Keratinocyte (primary cell): ENCODE measurements around the gene BRD2. TPM values are rescaled to one million over a fixed set of nuclear protein-coding genes. Genes with fewer than 3 reads are reported as not detected.

ENCODE experiments used
- DNase-seq: peaks from one replicate; pipeline ENCODE4 v3.0.0-alpha.2; 2011; ENCODE audit warnings: low read depth, missing footprints, low spot score
- FAIRE-seq: peaks from 2 replicates; lab custom pipeline; 2011; peaks lifted over from hg19 to GRCh38; lab: Jason Lieb, UNC
- H2AFZ ChIP-seq: 2 replicates; pipeline ENCODE4 v1.6.0; 2012; ENCODE audit warnings: low read length, control low read depth, inconsistent platforms; ENCODE audit not compliant: control insufficient read depth
- H3K27ac ChIP-seq: 2 replicates; pipeline ENCODE4 v1.5.1; 2011; ENCODE audit warnings: low read length; ENCODE audit not compliant: control insufficient read depth, insufficient read depth
- H3K27me3 ChIP-seq: 3 replicates; pipeline ENCODE4 v1.6.0; 2011; ENCODE audit warnings: low read length; ENCODE audit not compliant: control insufficient read depth, insufficient read depth; ENCODE audit errors: extremely low read depth
- H3K36me3 ChIP-seq, 2 experiments: 2 replicates in 1 of 2; 3 replicates in 1 of 2; pipeline ENCODE4 v1.5.1; 2011; ENCODE audit warnings: low read length in 2 of 2, mild to moderate bottlenecking in 1 of 2; ENCODE audit not compliant: control insufficient read depth in 2 of 2, insufficient read depth in 2 of 2; ENCODE audit errors: extremely low read depth in 1 of 2
- H3K4me1 ChIP-seq: 3 replicates; pipeline ENCODE4 v1.5.1; 2011; ENCODE audit warnings: low read length; ENCODE audit not compliant: control insufficient read depth, insufficient read depth; ENCODE audit errors: extremely low read depth
- H3K4me2 ChIP-seq: 3 replicates; pipeline ENCODE4 v1.6.0; 2011; ENCODE audit warnings: low read depth, low read length; ENCODE audit not compliant: control insufficient read depth, insufficient read depth; ENCODE audit errors: extremely low read depth
- H3K4me3 ChIP-seq, 3 experiments: fragments of 200-600 bp in 1 of 3; sonication (generic) in 1 of 3; 2 replicates in 2 of 3; 3 replicates in 1 of 3; pipeline ENCODE4 v1.5.1; 2011 to 2016; ENCODE audit warnings: low read length in 3 of 3, mild to moderate bottlenecking in 3 of 3, control low read depth in 2 of 3, inconsistent platforms in 1 of 3, low read depth in 1 of 3, mixed read lengths in 1 of 3, mixed run types in 1 of 3, moderate library complexity in 1 of 3; ENCODE audit not compliant: control insufficient read depth in 2 of 3, insufficient read depth in 2 of 3; ENCODE audit errors: extremely low read depth in 1 of 3
- H3K79me2 ChIP-seq: 2 replicates; pipeline ENCODE4 v1.6.0; 2012; ENCODE audit warnings: low read length; ENCODE audit not compliant: control insufficient read depth, insufficient read depth
- H3K9ac ChIP-seq: 3 replicates; pipeline ENCODE4 v1.6.0; 2011; ENCODE audit warnings: low read length; ENCODE audit not compliant: control insufficient read depth, insufficient read depth; ENCODE audit errors: extremely low read depth
- H3K9me1 ChIP-seq: 3 replicates; pipeline ENCODE4 v1.6.0; 2011; ENCODE audit warnings: low read length; ENCODE audit not compliant: control insufficient read depth, insufficient read depth; ENCODE audit errors: extremely low read depth
- H3K9me3 ChIP-seq: 2 replicates; pipeline ENCODE4 v1.5.1; 2012; ENCODE audit warnings: low read depth, low read length; ENCODE audit not compliant: control insufficient read depth
- H4K20me1 ChIP-seq: 3 replicates; pipeline ENCODE4 v1.6.0; 2011; ENCODE audit warnings: low read length; ENCODE audit not compliant: control insufficient read depth, insufficient read depth; ENCODE audit errors: extremely low read depth
- CTCF ChIP-seq, 3 experiments: IDR thresholded peaks in 1 of 3; conservative IDR thresholded peaks in 1 of 3; optimal IDR thresholded peaks in 1 of 3; 2 replicates in 2 of 3; 3 replicates in 1 of 3; pipeline versions ENCODE3 to v1.5.1; 2011; ENCODE audit warnings: low read length in 3 of 3, mild to moderate bottlenecking in 3 of 3, moderate library complexity in 2 of 3, control low read depth in 1 of 3, inconsistent platforms in 1 of 3; ENCODE audit not compliant: insufficient read depth in 2 of 3; ENCODE audit errors: extremely low read depth in 1 of 3
- EZH2 ChIP-seq: IDR thresholded peaks from one replicate; pipeline ENCODE4 v1.6.1; 2012; ENCODE audit warnings: inconsistent platforms, mild to moderate bottlenecking, low read length, moderate library complexity
- dilution Hi-C: fragments of 300-500 bp; cut with MboI; formaldehyde crosslinking; loops from one replicate; pipeline ENCODE4 v1.7.0; 2020; ENCODE audit warnings: low sequenced_read_pairs; ENCODE audit not compliant: extremely low pct_ligation_motif_present
- polyA plus RNA-seq, 5 experiments: library from polyadenylated mRNA; depleted of rRNA in 3 of 5; stranded (reverse) in 3 of 5; stranded (forward) in 1 of 5; unstranded in 1 of 5; fragments of >200 nt; gene quantifications; 1 replicate in 1 of 5; 2 replicates in 3 of 5; 3 replicates in 1 of 5; pipeline versions ENCODE4 v1.2.1 to v1.2.3, GENCODE V29; 2011 to 2012; ENCODE audit warnings: missing spikeins in 2 of 5, low read depth in 1 of 5, low replicate concordance in 1 of 5

The BRD2 gene
- polyA plus RNA-seq, 1 donor (not counting 4 experiments of a cell fraction or from before 2014, with no cell fraction given), result 121 TPM

GRCh38 chr6:32971581-32972352 lies 3.4 kb downstream of the BRD2 start:
- H3K9me1 ChIP-seq, result peaks cover 6% of the 10 kb centered on the region
- DNase-seq (no peak), FAIRE-seq (peak; percentile 60)
- H3K27me3 ChIP-seq, result no peaks in the 10 kb centered on the region
- peak overlapping the region; percentile 100 for H3K9ac ChIP-seq
- TF ChIP-seq EZH2 (no peak), CTCF (optimal IDR thresholded peaks at IDR 0.05 in 1 of 3, IDR thresholded peaks at IDR 0.05 in 1 of 3, conservative IDR thresholded peaks at IDR 0.05 in 1 of 3; ENCODE audit: extremely low read depth in 1 of 3, insufficient read depth in 2 of 3, low read length in 3 of 3) (no peak)
- H3K27ac ChIP-seq, result peak overlapping the region; percentile 100
- peaks cover 33 to 47% of the 10 kb centered on the region in 2 experiments for H3K36me3 ChIP-seq
- H3K79me2 ChIP-seq, result peaks cover 58% of the 10 kb centered on the region
- H4K20me1 ChIP-seq, result peaks cover 44% of the 10 kb centered on the region
- H3K4me2 ChIP-seq, result peak overlapping the region; percentile 98
- peaks cover 29% of the 10 kb centered on the region for H3K4me1 ChIP-seq
- dilution Hi-C loops, result no loop called here
- H3K9me3 ChIP-seq, result no peaks in the 10 kb centered on the region
- peak overlapping the region; percentile 88 to 99 (median 90) for H3K4me3 ChIP-seq
- H2AFZ ChIP-seq, result no peak overlapping the region

- TF ChIP-seq CTCF (optimal IDR thresholded peaks at IDR 0.05 in 1 of 3, IDR thresholded peaks at IDR 0.05 in 1 of 3, conservative IDR thresholded peaks at IDR 0.05 in 1 of 3; ENCODE audit: extremely low read depth in 1 of 3, insufficient read depth in 2 of 3, low read length in 3 of 3), result no peak
- TF ChIP-seq EZH2, result no peak
- Histone ChIP-seq H3K27ac (peak overlapping the region; percentile 76), H3K4me2 (peak overlapping the region; percentile 98), H2AFZ (no peak overlapping the region), H4K20me1 (peaks cover 52% of the 10 kb centered on the region), H3K27me3 (no peaks in the 10 kb centered on the region), H3K4me3 (peak overlapping the region; percentile 88 to 99 (median 90)), H3K9me3 (no peaks in the 10 kb centered on the region), H3K9me1 (peaks cover 10% of the 10 kb centered on the region), H3K79me2 (peaks cover 61% of the 10 kb centered on the region), H3K4me1 (peaks cover 25% of the 10 kb centered on the region), H3K36me3 (peaks cover 39 to 55% of the 10 kb centered on the region in 2 experiments), H3K9ac (peak overlapping the region; percentile 90)
- DNase-seq (no peak), FAIRE-seq (no peak)
- dilution Hi-C loops, result no loop called here
Observed at GRCh38 chr6:32972353-32973143, 4.2 kb downstream of the BRD2 start.
